CD4-positive, alpha-beta T cell treated with Interleukin-6 for 4 hours (primary cell): ENCODE measurements around the gene SLC6A17.

Experiments used
- DNase-seq: peaks from one replicate; pipeline ENCODE4 v3.0.0-alpha.2; 2020; ENCODE audit warnings: mixed read lengths

The SLC6A17 gene

GRCh38 chr1:110150330-110151174 is at the start of gene SLC6A17:
Gene SLC6A17 (plus strand): TSS chr1:110150494. CDS start chr1:110166930, 16,436 bp downstream.
- DNase-seq: no peak

- no peak for DNase-seq
These were observed 48.2 kb upstream of the SLC6A17 start for GRCh38 chr1:110102081-110102480.

GRCh38 chr1:110106013-110106941 is 44.0 kb upstream of the SLC6A17 start:
- peak; percentile 61 for DNase-seq

- no peak for DNase-seq
These were observed 42.3 kb upstream of the SLC6A17 start for GRCh38 chr1:110107867-110108469.

- DNase-seq: no peak
These were observed 39.2 kb upstream of the SLC6A17 start for GRCh38 chr1:110111081-110111480.

GRCh38 chr1:110112143-110112542 is 38.2 kb upstream of the SLC6A17 start, which contains the start of gene UBL4B:
Gene UBL4B (plus strand): TSS chr1:110112443. CDS start chr1:110112535, 92 bp downstream.
- no peak for DNase-seq

- no peak for DNase-seq
These were observed 37.6 kb upstream of the SLC6A17 start for GRCh38 chr1:110112656-110113055.

GRCh38 chr1:110113551-110113950 is 36.7 kb upstream of the SLC6A17 start:
- no peak for DNase-seq

GRCh38 chr1:110114173-110114572 is 36.1 kb upstream of the SLC6A17 start:
- DNase-seq: no peak

- no peak for DNase-seq
These were observed 35.5 kb upstream of the SLC6A17 start for GRCh38 chr1:110114784-110115183.

- no peak for DNase-seq
These were observed 31.5 kb upstream of the SLC6A17 start for GRCh38 chr1:110118636-110119396.

- no peak for DNase-seq
These were observed 30.5 kb upstream of the SLC6A17 start for GRCh38 chr1:110119843-110120242.

- no peak for DNase-seq
These were observed 29.2 kb upstream of the SLC6A17 start for GRCh38 chr1:110120960-110121561.

- no peak for DNase-seq
These were observed 27.1 kb upstream of the SLC6A17 start for GRCh38 chr1:110123224-110123623.

- DNase-seq: no peak
These were observed 24.5 kb upstream of the SLC6A17 start for GRCh38 chr1:110125810-110126209.

GRCh38 chr1:110130113-110130591 is 20.1 kb upstream of the SLC6A17 start:
- no peak for DNase-seq

GRCh38 chr1:110130989-110131388 is 19.3 kb upstream of the SLC6A17 start:
- no peak for DNase-seq

- DNase-seq: no peak
These were observed 17.6 kb upstream of the SLC6A17 start for GRCh38 chr1:110132682-110133081.

GRCh38 chr1:110133436-110133835 is 16.9 kb upstream of the SLC6A17 start:
- no peak for DNase-seq

GRCh38 chr1:110134050-110134595 is 16.2 kb upstream of the SLC6A17 start:
- no peak for DNase-seq

- DNase-seq: no peak
These were observed 15.0 kb upstream of the SLC6A17 start for GRCh38 chr1:110135246-110135645.
